Measurements from ENCODE around the gene CCND3. TPM values are rescaled to one million over a fixed set of nuclear protein-coding genes. Genes with fewer than 3 reads are reported as not detected.

Gene CCND3
- total RNA-seq = 11.6 and 32.8 TPM in 2 replicates

DNA sequence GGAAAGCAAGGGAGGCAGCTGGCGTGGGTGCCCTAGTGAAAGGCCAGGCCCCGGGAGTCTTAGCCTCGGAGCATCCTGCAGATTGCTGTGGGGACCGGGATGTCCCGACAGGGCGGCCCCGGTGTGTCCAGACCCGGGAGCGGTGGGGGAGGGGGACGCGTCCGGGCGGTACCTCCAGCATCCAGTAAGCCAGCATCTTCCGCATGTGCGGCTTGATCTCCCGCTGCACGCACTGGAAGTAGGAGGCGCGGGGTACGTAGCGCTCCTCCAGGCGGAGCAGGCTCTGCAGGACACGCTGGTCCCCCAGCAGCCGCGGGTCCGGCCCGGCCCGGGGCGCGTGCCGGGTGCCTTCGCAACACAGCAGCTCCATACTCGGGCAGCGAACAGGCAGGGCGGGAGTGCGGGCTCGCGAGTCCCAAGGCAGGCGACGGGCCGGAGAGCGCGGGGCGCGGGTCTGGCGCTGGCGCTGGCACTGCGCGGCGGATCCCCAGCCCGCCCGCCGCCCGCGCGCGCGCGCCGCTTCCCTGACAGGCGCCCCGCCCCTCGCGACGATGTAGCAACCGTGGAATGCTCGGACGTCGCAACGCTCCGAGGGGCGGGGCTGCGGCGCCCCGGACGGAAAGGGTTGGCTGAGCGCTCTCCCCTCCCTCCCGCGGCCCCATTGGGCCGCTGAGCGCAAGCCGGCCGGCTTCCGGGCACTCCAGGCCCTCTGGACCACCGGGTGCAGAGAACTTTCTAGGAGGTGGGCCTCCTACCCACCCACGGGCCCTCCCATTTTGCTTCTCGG, at the start of gene CCND3:
Gene CCND3 (minus strand): TSS at position 529 of the 787 bp plus-strand sequence. CDS start 159 bp downstream, at position 370.

DNA sequence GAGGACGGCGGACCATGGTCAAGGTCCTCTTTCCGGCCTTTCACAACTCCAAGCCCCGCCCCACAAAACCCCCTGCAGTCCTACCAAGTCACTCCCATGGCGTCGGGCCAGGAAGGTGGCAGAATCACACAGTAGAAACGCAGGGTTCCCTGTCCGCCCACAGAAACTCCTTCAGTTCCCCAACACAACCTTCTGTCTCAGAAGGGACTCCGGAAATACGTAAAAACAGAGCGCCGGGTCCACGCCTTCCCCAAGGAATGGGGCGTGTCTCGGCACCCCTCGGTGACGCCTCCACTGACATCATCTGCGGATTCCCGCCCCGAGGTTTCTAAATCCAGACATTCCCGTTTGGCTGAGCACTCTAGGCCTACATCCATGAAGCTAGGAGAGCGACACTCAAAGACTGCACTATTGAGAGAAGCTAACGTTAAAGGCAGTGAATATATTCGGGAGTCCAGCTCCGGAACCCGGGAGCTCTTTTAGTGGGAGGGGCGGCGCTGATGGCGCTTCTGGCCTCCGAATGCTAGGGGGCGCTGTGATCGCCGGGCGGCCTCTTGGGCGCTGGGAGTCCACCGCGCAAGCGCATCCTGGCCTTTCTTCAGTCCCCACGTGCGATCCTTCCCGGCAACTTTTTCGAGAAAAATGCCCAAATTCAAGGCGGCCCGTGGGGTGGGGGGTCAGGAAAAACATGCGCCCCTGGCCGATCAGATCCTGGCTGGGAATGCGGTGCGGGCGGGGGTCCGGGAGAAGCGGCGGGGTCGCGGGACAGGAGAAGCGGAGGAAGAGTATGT, 20.5 kb downstream of the CCND3 start, which contains the start of the genes BYSL and MED20:
Gene BYSL (plus strand): TSS at position 579 of the 791 bp plus-strand sequence. CDS start 64 bp downstream, at position 643.
Gene MED20 (minus strand): TSS at position 219 of the 791 bp plus-strand sequence. CDS start 121 bp downstream, at position 98.

DNA sequence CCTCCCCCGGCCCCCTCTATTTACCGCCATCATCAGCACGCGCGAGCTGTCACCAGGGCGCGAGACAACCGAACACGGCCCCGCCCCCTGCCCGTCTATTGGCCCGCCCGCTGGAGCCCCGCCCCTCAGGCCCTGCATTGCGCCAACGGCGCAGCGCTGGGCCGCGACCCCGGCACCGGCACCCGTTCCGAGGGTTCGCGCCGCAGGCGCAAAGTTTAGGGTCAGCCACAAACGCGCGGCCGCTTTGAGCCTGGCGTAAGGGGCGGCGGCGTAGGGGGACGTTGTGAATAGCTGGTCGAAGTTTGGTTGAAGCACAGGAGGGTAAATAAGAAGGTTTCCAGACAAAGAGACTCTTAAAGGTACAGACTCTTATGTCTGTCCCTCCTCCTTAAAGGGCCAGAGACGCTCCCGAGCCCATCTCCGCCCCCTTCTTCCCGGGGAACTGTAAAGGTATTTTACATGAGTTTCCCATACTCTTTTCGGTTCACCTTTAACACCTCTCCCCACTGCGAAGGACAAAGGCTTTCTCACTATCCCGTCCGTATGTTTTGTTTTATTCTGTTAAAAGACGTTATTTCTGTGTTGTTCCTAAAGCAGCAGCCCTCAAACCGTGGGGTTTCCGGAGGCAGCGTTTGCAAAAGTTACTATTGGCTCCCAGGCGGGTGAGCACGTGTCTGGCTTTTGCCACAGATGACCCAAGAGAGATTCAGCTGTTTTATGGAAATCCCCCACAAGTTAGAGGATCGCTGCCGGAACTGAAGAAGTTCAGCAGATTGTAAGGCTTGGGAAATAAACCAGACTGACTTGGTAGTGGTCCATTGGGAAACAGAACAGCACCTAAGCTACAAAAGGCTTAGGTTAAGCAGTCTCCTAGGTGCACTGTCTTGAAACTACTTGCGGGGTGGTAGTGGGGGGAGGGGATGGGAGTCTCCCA, 46.0 kb downstream of the CCND3 start, which contains the start of gene USP49:
Gene USP49 (minus strand): TSS at position 76 of the 934 bp plus-strand sequence. CDS start 88,392 bp downstream, outside the sequence.

Other genes starting within 250 kb of the CCND3 start
- gene TFEB, start 206.2 kb downstream of the CCND3 start, total RNA-seq = 3.4 and 5.0 TPM in 2 replicates
- gene PGC, start 194.4 kb downstream of the CCND3 start, total RNA-seq = not detected in 2 replicates
- gene FRS3, start 161.9 kb downstream of the CCND3 start, total RNA-seq = 0.56 and 0.77 TPM in 2 replicates
- gene PRICKLE4, start 161.0 kb downstream of the CCND3 start, total RNA-seq = 0.19 and 0.56 TPM in 2 replicates
- gene TOMM6, start 154.1 kb downstream of the CCND3 start, total RNA-seq = 63.4 and 147 TPM in 2 replicates
- gene USP49, start 46.4 kb downstream of the CCND3 start, total RNA-seq = 1.3 and 2.8 TPM in 2 replicates
- gene MED20, start 20.7 kb downstream of the CCND3 start, total RNA-seq = 20.9 and 25.1 TPM in 2 replicates
- gene BYSL, start 20.3 kb downstream of the CCND3 start, total RNA-seq = 7.9 and 19.0 TPM in 2 replicates
- 10.1 and 11.9 TPM in 2 replicates for gene TAF8, start 108.7 kb upstream of the CCND3 start, total RNA-seq
- gene C6orf132, start 200.8 kb upstream of the CCND3 start, total RNA-seq = 0.28 and 1.2 TPM in 2 replicates
- not detected in 2 replicates for gene GUCA1A, start 231.6 kb upstream of the CCND3 start, total RNA-seq